ENCODE measurements around the gene NRK.

GRCh38 chrX:106007815-106008214, 185.5 kb downstream of the NRK start:
- TF ChIP-seq POLR2A (IDR thresholded peaks at IDR 0.05) = no peak
- TF ChIP-seq, protein P1, sequence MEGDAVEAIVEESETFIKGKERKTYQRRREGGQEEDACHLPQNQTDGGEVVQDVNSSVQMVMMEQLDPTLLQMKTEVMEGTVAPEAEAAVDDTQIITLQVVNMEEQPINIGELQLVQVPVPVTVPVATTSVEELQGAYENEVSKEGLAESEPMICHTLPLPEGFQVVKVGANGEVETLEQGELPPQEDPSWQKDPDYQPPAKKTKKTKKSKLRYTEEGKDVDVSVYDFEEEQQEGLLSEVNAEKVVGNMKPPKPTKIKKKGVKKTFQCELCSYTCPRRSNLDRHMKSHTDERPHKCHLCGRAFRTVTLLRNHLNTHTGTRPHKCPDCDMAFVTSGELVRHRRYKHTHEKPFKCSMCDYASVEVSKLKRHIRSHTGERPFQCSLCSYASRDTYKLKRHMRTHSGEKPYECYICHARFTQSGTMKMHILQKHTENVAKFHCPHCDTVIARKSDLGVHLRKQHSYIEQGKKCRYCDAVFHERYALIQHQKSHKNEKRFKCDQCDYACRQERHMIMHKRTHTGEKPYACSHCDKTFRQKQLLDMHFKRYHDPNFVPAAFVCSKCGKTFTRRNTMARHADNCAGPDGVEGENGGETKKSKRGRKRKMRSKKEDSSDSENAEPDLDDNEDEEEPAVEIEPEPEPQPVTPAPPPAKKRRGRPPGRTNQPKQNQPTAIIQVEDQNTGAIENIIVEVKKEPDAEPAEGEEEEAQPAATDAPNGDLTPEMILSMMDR (IDR thresholded peaks at IDR 0.05) = no peak

All from testis (tissue), 2 donors.